Stimulated activated CD8-positive, alpha-beta memory T cell treated with anti-CD3 and anti-CD28 coated beads, Interleukin-15, amount 100 ng/mL, for 4 hours (primary cell): ENCODE measurements around the gene HIPK1.
"Not testable (repeated sequence)": the region's sequence is repeated elsewhere in the genome, so short reads cannot be mapped to it uniquely, and the experiment has no call there.

ENCODE experiments used
- DNase-seq, 2 donors: peaks; one replicate each; pipeline ENCODE4 v3.0.0-alpha.2; 2020; ENCODE audit warnings: low read depth in 2 of 2

The HIPK1 gene

DNA sequence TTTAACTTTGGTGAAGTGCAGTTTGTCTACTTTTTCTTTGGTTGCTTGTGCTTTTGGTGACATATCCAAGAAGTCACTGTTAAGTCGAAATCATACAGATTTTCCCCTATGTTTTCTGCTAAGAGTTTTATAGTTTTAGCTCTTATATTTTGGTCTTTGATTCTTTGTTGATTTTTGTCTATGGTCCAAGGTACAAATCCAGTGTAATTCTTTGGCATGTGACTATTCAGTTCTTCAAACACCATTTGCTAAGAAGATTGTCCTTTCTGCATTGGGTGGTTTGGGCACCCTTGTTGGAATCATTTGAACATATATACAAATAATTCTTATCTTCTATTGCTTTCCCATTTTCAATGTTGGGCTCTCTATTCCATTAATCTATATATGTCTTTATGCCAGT is 16.2 kb downstream of the HIPK1 start:
- no peak for DNase-seq

GRCh38 chr1:113946112-113946511 is 17.0 kb downstream of the HIPK1 start:
- no peak for DNase-seq

- no peak for DNase-seq
Observed at GRCh38 chr1:113946678-113947387, 17.7 kb downstream of the HIPK1 start.

DNA sequence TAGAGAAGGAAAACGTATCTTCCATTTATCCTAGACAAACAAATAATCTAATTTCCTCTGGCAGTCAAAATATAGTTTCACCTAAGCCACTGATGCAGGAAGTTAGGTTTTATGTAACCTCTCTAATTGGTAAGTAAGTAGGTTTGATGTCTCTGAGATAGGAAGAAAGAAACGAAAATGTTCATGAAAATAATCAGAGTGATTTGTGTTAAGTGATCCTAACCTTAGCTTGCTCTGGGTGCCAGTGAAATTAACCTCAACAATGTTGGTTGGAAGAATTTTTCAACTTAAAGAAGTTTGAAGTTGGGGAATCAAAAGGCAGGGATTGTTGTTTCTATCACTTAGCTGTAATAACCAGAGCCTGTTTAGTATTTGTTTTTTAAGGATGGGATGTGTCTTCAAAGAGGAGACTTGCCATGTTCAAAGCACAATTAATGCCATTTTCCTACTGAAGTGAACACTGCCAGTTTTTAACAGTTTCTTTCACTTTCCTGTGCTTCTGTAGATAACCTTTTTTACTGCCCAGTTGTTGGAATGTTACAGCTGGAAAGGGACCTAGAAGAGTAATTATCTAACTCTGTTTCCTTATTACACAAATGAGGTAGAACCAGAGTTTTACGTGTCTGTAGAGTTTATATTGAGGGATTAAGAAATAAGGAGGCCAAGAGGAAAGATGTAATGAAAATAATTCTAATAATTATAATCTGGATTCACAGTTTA is 18.4 kb downstream of the HIPK1 start:
- no peak for DNase-seq

DNA sequence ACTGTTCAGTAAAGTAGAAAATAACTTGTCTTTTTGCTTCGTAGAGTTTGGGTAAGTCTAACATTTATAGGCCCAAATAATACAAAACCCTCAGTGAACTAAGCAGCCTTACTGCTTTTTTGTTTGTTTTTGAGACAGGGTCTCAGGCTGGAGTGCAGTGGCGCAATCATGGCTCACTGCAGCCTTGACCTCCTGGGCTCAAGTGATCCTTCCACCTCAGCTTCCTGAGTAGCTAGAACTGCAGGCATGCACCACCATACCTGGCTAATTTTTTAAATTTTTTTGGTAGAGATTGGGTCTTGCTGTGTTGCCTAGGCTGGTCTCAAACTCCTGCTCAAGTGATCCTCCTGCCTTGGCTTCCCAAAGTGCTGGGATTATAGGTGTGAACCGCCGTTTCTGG is 19.0 kb downstream of the HIPK1 start:
- not testable (repeated sequence) for DNase-seq

GRCh38 chr1:113949007-113949406 is 19.9 kb downstream of the HIPK1 start:
- DNase-seq = no peak

- no peak for DNase-seq
Observed at GRCh38 chr1:113950908-113951307, 21.8 kb downstream of the HIPK1 start.

DNA sequence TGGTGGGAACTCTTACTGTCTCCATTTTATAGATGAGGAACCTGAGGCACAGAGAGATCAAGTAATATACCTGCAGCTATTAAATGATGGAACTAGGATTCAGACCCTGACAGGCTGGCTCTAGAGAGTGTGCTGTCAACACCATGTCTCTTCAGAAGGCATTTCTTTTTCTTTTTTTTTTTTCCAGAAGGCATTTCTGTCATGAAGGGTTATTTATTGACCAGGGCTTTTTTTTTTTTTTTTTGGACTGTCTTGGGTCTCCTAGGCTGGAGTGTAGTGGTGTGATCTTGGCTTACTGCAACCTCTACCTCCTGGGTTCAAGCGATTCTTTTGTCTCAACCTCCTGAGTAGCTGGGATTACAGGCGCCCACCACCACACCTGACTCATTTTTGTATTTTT is 22.6 kb downstream of the HIPK1 start:
- no peak for DNase-seq

DNA sequence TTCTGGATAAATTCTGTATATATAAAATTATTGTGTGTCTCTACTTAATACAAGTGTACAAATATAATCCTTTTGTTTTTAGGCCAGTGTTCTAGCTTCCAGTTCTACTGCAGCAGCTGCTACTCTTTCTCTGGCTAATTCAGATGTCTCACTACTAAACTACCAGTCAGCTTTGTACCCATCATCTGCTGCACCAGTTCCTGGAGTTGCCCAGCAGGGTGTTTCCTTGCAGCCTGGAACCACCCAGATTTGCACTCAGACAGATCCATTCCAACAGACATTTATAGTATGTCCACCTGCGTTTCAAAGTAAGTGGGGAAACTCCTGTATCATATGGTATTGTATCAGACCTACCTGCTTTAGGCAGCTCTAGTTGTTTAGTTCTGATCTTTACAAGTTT is 28.9 kb downstream of the HIPK1 start:
- no peak for DNase-seq

GRCh38 chr1:113958691-113959090 is 29.6 kb downstream of the HIPK1 start:
- DNase-seq = no peak

GRCh38 chr1:113963281-113963906 is 34.3 kb downstream of the HIPK1 start:
- DNase-seq = no peak

GRCh38 chr1:113965703-113966412 is 36.7 kb downstream of the HIPK1 start:
- no peak for DNase-seq

DNA sequence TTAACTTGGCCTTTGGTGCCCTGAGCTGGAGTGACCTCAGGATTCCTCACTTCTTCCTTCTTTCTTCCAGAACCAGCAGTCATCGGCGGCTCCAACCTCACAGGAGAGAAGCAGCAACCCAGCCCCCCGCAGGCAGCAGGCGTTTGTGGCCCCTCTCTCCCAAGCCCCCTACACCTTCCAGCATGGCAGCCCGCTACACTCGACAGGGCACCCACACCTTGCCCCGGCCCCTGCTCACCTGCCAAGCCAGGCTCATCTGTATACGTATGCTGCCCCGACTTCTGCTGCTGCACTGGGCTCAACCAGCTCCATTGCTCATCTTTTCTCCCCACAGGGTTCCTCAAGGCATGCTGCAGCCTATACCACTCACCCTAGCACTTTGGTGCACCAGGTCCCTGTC is 43.8 kb downstream of the HIPK1 start:
- no peak for DNase-seq

- DNase-seq = no peak
Observed at GRCh38 chr1:113975211-113975895, 46.2 kb downstream of the HIPK1 start.

DNA sequence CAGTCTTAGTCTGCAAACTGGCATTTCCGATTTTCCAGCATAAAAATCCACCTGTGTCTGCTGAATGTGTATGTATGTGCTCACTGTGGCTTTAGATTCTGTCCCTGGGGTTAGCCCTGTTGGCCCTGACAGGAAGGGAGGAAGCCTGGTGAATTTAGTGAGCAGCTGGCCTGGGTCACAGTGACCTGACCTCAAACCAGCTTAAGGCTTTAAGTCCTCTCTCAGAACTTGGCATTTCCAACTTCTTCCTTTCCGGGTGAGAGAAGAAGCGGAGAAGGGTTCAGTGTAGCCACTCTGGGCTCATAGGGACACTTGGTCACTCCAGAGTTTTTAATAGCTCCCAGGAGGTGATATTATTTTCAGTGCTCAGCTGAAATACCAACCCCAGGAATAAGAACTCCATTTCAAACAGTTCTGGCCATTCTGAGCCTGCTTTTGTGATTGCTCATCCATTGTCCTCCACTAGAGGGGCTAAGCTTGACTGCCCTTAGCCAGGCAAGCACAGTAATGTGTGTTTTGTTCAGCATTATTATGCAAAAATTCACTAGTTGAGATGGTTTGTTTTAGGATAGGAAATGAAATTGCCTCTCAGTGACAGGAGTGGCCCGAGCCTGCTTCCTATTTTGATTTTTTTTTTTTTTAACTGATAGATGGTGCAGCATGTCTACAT is 47.6 kb downstream of the HIPK1 start:
- no peak for DNase-seq

DNA sequence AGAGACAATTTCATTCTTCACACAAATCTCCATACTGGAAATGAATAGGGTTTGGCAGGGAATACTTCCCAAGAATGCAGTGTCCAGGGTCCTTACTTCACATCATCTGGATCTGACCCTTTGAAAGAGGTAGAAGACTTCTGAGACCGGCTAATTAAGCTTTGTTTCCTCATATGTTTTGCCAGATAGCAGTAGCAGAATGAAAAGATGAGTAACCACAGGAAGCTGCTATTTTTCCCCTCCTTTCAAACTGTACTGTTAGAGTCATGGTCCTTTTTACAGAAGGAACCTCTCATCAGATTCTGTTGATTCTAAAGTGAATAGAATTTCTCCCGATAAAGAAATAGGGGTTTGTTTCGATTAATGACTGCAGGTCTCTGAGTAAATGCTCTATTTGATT is 48.8 kb downstream of the HIPK1 start:
- no peak for DNase-seq

DNA sequence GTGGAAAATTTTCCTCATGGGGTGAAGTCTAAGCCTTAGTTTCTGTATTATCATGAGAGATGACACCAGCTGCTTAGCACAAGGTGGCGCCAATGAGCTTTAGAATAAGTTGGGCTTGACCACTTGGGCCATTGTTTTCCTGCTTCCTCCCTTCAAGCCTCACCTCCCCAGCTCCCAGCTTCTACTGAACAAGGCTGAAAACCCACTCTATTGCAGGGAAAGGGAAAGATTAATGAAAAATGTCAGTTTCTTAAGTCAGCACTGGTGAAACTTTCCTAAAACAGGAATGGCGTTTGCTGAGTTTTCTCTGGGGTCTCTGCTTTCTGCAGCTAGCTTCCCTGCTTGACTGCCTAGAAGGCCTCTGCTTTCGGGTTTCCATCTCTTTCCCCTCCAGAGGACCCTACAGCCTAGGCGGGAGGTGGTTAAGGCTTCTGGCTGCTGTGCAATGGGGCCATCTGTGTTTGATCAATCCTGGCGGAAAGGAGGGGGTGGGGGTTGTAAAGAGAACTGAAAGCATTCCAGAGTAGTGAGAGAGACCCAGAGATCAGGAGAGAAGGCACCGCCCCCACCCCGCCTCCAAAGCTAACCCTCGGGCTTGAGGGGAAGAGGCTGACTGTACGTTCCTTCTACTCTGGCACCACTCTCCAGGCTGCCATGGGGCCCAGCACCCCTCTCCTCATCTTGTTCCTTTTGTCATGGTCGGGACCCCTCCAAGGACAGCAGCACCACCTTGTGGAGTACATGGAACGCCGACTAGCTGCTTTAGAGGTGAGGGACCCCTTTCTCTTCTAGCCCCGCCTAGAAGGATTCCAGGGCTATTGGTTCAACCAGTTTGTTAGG is 50.0 kb downstream of the HIPK1 start, which contains the start of gene OLFML3:
Gene OLFML3, plus strand, starts transcription at position 612 of the 840 bp plus-strand sequence. Its CDS starts 43 bp downstream, at position 655.
- no peak for DNase-seq

GRCh38 chr1:113980110-113980509 is 51.0 kb downstream of the HIPK1 start:
- no peak for DNase-seq

DNA sequence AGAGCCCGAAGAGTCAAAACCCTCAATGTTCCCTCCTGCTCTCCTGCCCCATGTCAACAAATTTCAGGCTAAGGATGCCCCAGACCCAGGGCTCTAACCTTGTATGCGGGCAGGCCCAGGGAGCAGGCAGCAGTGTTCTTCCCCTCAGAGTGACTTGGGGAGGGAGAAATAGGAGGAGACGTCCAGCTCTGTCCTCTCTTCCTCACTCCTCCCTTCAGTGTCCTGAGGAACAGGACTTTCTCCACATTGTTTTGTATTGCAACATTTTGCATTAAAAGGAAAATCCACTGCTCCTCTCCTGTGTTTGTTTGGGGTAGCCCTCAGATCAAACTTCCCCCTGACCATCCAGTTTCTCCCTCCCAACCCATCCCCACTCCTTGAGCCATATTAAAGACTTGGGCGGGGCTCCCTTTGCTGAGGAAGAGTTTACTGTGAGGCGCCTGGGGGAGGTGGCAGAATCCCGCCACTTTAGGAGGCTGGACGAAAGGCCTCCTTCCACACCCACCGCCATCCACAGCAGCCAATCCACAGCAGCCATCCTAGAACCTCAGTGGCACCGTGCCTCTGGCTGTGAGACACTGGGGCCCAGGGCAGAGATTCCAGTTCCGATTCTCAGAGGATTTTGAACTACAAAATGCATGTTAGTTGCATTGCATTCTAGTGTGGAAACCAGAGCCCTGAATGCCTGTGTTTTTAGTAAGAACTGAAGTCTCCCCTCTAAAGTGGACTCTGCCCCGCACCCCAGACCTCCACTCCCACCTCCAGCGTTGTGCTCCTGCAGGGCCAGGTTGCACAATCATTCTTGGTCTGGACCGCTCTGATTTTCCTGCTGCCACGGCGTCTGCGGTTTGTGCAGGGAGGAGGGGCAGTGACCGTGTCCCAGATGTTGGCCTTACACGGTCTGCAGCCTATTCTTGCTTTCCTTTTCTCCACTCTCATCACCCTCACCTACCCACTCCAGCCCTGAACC is 53.1 kb downstream of the HIPK1 start:
- no peak for DNase-seq
